Suprapubic skin (tissue), 4 donors: ENCODE measurements around the gene DFFB.

Experiments used
- EP300 ChIP-seq: sonication (generic); formaldehyde crosslinking; IDR thresholded peaks from one replicate; pipeline ENCODE4 v1.6.1; 2017; ENCODE audit warnings: antibody characterized with exemption
- POLR2A ChIP-seq, 2 donors: fragments of 450-650 bp; IDR thresholded peaks; one replicate each; pipeline ENCODE4 v1.6.1; 2017; ENCODE audit warnings: antibody characterized with exemption in 2 of 2, mild to moderate bottlenecking in 2 of 2, moderate library complexity in 2 of 2
- POLR2AphosphoS5 ChIP-seq, 3 donors: sonication (generic); formaldehyde crosslinking; IDR thresholded peaks; one replicate each; pipeline ENCODE4 v1.6.1; 2017; ENCODE audit warnings: antibody characterized with exemption in 3 of 3
- TF ChIP-seq, protein P1 (sequence below), 2 donors: fragments of 200-600 bp in 1 of 2; fragments of 450-650 bp in 1 of 2; sonication (generic) in 1 of 2; IDR thresholded peaks; one replicate each; pipeline ENCODE4 v1.5.1; 2016 to 2019; ENCODE audit warnings: antibody characterized with exemption in 2 of 2, mild to moderate bottlenecking in 1 of 2, moderate library complexity in 1 of 2

DNA sequence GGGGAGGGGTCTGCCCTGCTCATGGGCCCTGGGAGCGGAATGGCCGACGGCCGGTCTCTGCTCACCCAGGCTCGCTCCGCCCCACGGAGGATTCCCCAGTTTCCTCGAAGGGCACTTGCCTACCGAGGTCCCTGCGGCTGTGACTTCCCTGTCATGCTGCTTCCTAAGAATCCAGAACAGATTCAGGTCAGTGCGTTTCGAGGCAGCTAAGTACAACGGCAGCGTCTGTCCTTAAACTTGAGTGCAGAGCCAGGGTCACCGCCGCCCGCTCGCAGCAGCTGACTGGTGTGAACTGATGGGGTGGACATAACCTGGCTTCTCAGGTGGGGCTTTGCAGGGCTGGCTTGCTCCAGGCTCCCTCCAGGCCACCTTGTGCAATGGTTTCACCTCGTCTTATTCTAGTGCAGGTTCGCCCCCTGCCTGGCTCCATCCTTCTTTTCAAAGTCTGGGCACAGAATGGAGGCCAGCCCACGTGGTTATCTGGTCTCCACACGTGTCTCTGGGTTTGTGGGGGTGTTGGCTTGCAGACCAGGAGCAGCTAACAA lies 50.4 kb downstream of the DFFB start:
- TF ChIP-seq, protein P1, sequence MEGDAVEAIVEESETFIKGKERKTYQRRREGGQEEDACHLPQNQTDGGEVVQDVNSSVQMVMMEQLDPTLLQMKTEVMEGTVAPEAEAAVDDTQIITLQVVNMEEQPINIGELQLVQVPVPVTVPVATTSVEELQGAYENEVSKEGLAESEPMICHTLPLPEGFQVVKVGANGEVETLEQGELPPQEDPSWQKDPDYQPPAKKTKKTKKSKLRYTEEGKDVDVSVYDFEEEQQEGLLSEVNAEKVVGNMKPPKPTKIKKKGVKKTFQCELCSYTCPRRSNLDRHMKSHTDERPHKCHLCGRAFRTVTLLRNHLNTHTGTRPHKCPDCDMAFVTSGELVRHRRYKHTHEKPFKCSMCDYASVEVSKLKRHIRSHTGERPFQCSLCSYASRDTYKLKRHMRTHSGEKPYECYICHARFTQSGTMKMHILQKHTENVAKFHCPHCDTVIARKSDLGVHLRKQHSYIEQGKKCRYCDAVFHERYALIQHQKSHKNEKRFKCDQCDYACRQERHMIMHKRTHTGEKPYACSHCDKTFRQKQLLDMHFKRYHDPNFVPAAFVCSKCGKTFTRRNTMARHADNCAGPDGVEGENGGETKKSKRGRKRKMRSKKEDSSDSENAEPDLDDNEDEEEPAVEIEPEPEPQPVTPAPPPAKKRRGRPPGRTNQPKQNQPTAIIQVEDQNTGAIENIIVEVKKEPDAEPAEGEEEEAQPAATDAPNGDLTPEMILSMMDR (IDR thresholded peaks at IDR 0.05) = no peak
- TF ChIP-seq EP300 (no peak), POLR2A (IDR thresholded peaks at IDR 0.05) (no peak), POLR2AphosphoS5 (IDR thresholded peaks at IDR 0.05) (no peak)
